ENCODE results near the gene MCTP1. TPM values are rescaled to one million over a fixed set of nuclear protein-coding genes. Genes with fewer than 3 reads are reported as not detected.

MCTP1 gene
- total and polyA plus RNA-seq, 10 of the 15 experiments (the other 5 are each of a cell fraction or from before 2014, with no cell fraction given): 12.6 to 45.9 (median 18.8) TPM

DNA sequence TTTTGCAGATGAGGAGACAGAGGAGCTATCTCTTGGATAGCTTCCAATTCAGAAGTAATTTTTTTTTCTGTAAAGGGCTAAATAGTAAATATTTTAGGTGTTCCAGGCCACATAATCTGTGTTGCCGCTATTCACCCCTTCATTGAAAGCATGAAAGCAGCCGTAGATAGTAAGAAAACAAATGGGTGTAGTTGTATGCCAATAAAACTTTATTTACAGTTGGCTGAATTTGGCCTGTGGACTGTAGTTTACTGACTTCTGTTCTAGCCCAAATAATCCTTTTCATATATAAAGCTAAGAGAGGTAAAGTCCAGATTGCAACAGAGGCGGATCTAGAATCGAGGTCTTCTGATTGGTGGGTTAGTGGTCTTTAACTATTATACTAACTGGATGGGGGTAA lies 537.5 kb downstream of the MCTP1 start:
- peaks cover 29% of the 10 kb centered on the region for H3K4me1 ChIP-seq (ENCODE audit: control insufficient read depth, insufficient read depth, low read length)
- RAD21 ChIA-PET (ENCODE audit: unreplicated experiment): interaction anchor here (0.6 to 2.3 kb wide), 12 partner anchors 10 to 222 kb away, joined by 3 to 11 read pairs (median 3); no protein-coding TSS in a partner anchor
- H3K27ac ChIP-seq (ENCODE audit: control insufficient read depth, insufficient read depth): peak overlapping the region; percentile 34; the same call in 1 of the 2 replicates
- TF ChIP-seq GABPA (IDR thresholded peaks at IDR 0.05; ENCODE audit: low read depth): no peak
- no peak for TF ChIP-seq IRF4 (IDR thresholded peaks at IDR 0.05; ENCODE audit: low read depth, low read length)
- TF ChIP-seq, protein P1, sequence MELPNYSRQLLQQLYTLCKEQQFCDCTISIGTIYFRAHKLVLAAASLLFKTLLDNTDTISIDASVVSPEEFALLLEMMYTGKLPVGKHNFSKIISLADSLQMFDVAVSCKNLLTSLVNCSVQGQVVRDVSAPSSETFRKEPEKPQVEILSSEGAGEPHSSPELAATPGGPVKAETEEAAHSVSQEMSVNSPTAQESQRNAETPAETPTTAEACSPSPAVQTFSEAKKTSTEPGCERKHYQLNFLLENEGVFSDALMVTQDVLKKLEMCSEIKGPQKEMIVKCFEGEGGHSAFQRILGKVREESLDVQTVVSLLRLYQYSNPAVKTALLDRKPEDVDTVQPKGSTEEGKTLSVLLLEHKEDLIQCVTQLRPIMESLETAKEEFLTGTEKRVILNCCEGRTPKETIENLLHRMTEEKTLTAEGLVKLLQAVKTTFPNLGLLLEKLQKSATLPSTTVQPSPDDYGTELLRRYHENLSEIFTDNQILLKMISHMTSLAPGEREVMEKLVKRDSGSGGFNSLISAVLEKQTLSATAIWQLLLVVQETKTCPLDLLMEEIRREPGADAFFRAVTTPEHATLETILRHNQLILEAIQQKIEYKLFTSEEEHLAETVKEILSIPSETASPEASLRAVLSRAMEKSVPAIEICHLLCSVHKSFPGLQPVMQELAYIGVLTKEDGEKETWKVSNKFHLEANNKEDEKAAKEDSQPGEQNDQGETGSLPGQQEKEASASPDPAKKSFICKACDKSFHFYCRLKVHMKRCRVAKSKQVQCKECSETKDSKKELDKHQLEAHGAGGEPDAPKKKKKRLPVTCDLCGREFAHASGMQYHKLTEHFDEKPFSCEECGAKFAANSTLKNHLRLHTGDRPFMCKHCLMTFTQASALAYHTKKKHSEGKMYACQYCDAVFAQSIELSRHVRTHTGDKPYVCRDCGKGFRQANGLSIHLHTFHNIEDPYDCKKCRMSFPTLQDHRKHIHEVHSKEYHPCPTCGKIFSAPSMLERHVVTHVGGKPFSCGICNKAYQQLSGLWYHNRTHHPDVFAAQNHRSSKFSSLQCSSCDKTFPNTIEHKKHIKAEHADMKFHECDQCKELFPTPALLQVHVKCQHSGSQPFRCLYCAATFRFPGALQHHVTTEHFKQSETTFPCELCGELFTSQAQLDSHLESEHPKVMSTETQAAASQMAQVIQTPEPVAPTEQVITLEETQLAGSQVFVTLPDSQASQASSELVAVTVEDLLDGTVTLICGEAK (IDR thresholded peaks at IDR 0.05; ENCODE audit: borderline replicate concordance): peak; percentile 83; the same call in 1 of the 2 replicates
- no peak for TF ChIP-seq FOS (IDR thresholded peaks at IDR 0.05; ENCODE audit: borderline replicate concordance, extremely low read depth, insufficient read length)
- no peak for TF ChIP-seq SUZ12 (IDR thresholded peaks at IDR 0.05; ENCODE audit: unreplicated experiment)
- H3K4me2 ChIP-seq (ENCODE audit: control insufficient read depth, insufficient read depth): no peak overlapping the region
- CTCF ChIA-PET: interaction anchor here (0.7 to 4.3 kb wide), 11 partner anchors 9 to 223 kb away, joined by 3 to 21 read pairs (median 4); no protein-coding TSS in a partner anchor
- H4K20me1 ChIP-seq (ENCODE audit: control insufficient read depth, insufficient read depth): no peaks in the 10 kb centered on the region
- in situ Hi-C loops (cut with MboI) (no loop called here), intact Hi-C loops (cut with micrococcal nuclease; ENCODE audit: unreplicated experiment) (loop anchor here (2.0 to 5.0 kb wide), 2 partner anchors 45 to 155 kb away; no protein-coding TSS in a partner anchor)
- no peaks in the 10 kb centered on the region for H3K9me3 ChIP-seq (replicated peaks; ENCODE audit: control insufficient read depth, insufficient read depth, low read length)
- H3K79me2 ChIP-seq (ENCODE audit: control insufficient read depth, insufficient read depth, low read length): no peaks in the 10 kb centered on the region
- POLR2A ChIA-PET: interaction anchor here (0.6 to 1.5 kb wide), 7 partner anchors 8 to 902 kb away, joined by 3 to 5 read pairs (median 4); partner anchors contain the start of gene SLF1
- H3K4me3 ChIP-seq: no peak overlapping the region
- no peak overlapping the region for H2AFZ ChIP-seq (ENCODE audit: control insufficient read depth, low read depth, low read length)
- H3K36me3 ChIP-seq (ENCODE audit: control insufficient read depth in 2 of 2, insufficient read depth in 2 of 2, low read length in 1 of 2): no peaks in the 10 kb centered on the region; a peak in 1 of 4 replicates
- no peaks in the 10 kb centered on the region for H3K27me3 ChIP-seq (replicated peaks in 1 of 2; ENCODE audit: control insufficient read depth in 2 of 2, insufficient read depth in 2 of 2, low read length in 1 of 2)
- FAIRE-seq (no peak), ATAC-seq (no peak), DNase-seq (ENCODE audit: low read depth, low spot score) (no peak)
- BruUV-seq (replicated peaks): no TSS peak
- SMC1A ChIA-PET (ENCODE audit: uncharacterized antibody, unreplicated experiment): interaction anchor here (1.0 to 4.2 kb wide), 18 partner anchors 8 to 170 kb away, joined by 3 to 30 read pairs (median 4); no protein-coding TSS in a partner anchor
- H3K9ac ChIP-seq (ENCODE audit: control insufficient read depth, insufficient read depth, low read length): no peak overlapping the region
- WGBS (ENCODE audit: insufficient coverage, insufficient replicate concordance, low lambda C conversion rate, missing lambda C conversion rate): 62% methylated on average over 4 of the region's 4 CpGs

Data from GM12878 (cell line).